Gastrocnemius medialis (tissue), 4 donors: ENCODE results near the gene AGPAT3.

Experiments used
- CTCF ChIP-seq, 5 experiments: fragments of 450-650 bp in 3 of 5; fragments of 200-600 bp in 2 of 5; sonication (generic) in 2 of 5; IDR thresholded peaks in 4 of 5; conservative IDR thresholded peaks in 1 of 5; 1 replicate in 4 of 5; 2 replicates in 1 of 5; pipeline ENCODE4 v1.5.1; 2016 to 2019; ENCODE audit warnings: antibody characterized with exemption in 5 of 5, mild to moderate bottlenecking in 3 of 5, moderate library complexity in 3 of 5
- POLR2A ChIP-seq, 2 donors: fragments of 450-650 bp; IDR thresholded peaks; one replicate each; pipeline ENCODE4 v1.6.1; 2017; ENCODE audit warnings: antibody characterized with exemption in 2 of 2, mild to moderate bottlenecking in 2 of 2, moderate library complexity in 2 of 2

GRCh38 chr21:43884012-43884860 is 19.2 kb downstream of the AGPAT3 start:
- TF ChIP-seq CTCF (IDR thresholded peaks at IDR 0.05 in 4 of 5, conservative IDR thresholded peaks at IDR 0.05 in 1 of 5) (no peak), POLR2A (IDR thresholded peaks at IDR 0.05) (no peak)
